T-helper 1 cell treated with Interleukin-12 subunit alpha and Interleukin-12 subunit beta and Interleukin-4 antibody, amounts not matched to agents 30 ng/mL and 1 ng/mL, for 36 hours (primary cell): ENCODE measurements around the gene DNAJC5. TPM values are rescaled to one million over a fixed set of nuclear protein-coding genes. Genes with fewer than 3 reads are reported as not detected.

Experiments used
- intact Hi-C: fragments of 100-400 bp; cut with micrococcal nuclease; formaldehyde crosslinking; loops from one replicate; pipeline ENCODE4 v1.15.1; 2024
- total RNA-seq: library from RNA; stranded (reverse); gene quantifications from 2 replicates; pipeline ENCODE4 v1.2.3, GENCODE V29; 2022

Gene DNAJC5
- total RNA-seq, 1 donor from 2014 or later: 58.3 TPM

- intact Hi-C loops: loop anchor here (1.0 kb wide), 1 partner anchor 8 kb away; no protein-coding TSS in a partner anchor
These were observed 83.6 kb downstream of the DNAJC5 start for GRCh38 chr20:63978319-63979228.

GRCh38 chr20:63979229-63979556 is 84.3 kb downstream of the DNAJC5 start:
- intact Hi-C loops: no loop called here

- intact Hi-C loops: loop anchor here (1.0 to 2.0 kb wide), 6 partner anchors 31 to 273 kb away; partner anchors contain the start of genes ARFRP1, DNAJC5 and TCEA2
These were observed 84.8 kb downstream of the DNAJC5 start, which contains the start of gene SAMD10 for GRCh38 chr20:63979557-63980316. Gene SAMD10 (minus strand): TSS chr20:63979642. CDS start chr20:63979467, 175 bp downstream.

DNA sequence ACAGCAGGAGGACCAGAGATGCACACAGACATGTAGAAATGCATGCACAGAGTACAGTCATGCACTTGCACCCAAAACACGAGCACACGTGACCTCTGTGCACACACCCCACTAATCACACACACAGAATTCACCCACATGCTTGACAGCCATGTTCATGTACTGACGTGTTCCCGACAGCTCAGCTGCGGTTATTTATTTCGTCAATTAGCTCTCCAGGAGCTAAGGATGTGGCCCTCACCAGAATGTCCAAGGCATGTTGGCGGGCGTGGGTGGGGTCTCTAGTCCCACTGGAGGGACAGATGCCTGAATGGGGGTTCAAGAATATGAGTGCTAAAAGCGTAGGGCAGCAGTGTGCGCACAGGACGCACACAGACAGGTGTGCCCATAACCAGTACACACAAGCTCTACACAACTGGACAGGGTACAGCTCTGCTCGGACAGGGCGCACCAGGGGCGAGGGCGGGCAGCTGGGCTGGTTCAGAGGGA is 85.4 kb downstream of the DNAJC5 start:
- intact Hi-C loops: loop anchor here (1.0 to 2.0 kb wide), 6 partner anchors 30 to 274 kb away; partner anchors contain the start of genes ARFRP1, DNAJC5 and TCEA2

DNA sequence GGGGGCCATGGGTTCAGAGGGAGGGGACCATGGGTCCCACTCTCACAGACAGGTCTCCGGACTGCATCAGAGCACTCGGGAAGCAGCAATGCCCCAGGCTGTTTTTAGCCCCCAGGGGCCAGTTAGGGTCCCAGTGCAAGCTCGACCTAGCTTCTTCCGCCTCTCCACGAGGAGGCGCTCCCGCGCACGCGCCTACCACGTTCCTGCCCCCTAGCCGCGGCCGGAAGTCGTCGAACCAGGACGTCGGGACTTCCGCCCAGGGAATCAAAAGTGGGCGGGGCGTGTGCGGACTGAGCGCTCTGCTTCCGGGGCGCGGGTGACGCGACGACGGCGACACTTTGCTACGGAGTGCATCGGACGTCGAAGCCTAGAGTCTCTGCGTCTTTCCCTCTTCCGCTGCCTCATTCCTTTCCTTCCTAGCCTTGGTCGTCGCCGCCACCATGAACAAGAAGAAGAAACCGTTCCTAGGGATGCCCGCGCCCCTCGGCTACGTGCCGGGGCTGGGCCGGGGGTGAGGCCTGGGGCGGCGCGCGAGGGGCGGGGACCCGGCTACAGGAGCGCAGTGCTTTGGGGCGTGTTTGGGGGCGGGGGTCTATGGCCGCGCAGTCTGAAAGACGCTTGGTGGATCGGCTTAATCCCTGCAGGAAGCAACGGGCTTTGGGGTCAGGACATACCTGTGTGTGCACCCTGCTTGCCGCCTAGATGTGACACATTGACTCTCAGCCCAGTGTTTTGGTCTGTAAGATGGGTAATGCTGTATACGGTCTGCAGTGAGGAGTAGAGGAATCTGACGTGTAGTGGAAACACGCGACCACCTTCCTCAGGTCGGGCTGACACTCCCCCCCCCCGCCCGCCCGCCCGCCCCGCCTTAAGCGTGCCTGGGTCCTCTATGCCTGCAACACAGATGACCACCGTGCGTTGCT is 86.1 kb downstream of the DNAJC5 start, which contains the start of gene PRPF6:
TSS of gene PRPF6 (plus strand) at position 327 of the 923 bp plus-strand sequence. CDS start at position 441, 114 bp downstream.
- intact Hi-C loops: loop anchor here (1.0 to 2.0 kb wide), 12 partner anchors 25 to 461 kb away; partner anchors contain the start of genes ARFRP1, DNAJC5, GMEB2 and PPDPF

- intact Hi-C loops: no loop called here
These were observed 88.0 kb downstream of the DNAJC5 start for GRCh38 chr20:63982937-63983336.

Other genes starting within 250 kb of the DNAJC5 start
- 14.3 and 15.5 TPM in 2 replicates for gene STMN3, start 241.7 kb upstream of the DNAJC5 start, total RNA-seq
- 43.1 and 47.5 TPM in 2 replicates for gene RTEL1, start 236.8 kb upstream of the DNAJC5 start, total RNA-seq
- gene TNFRSF6B, start 198.5 kb upstream of the DNAJC5 start, total RNA-seq: not detected in 2 replicates
- gene ARFRP1, start 187.2 kb upstream of the DNAJC5 start, total RNA-seq: 67.0 and 74.5 TPM in 2 replicates
- gene ZGPAT, start 187.1 kb upstream of the DNAJC5 start, total RNA-seq: 46.5 and 50.4 TPM in 2 replicates
- gene LIME1, start 158.5 kb upstream of the DNAJC5 start, total RNA-seq: 73.8 and 77.7 TPM in 2 replicates
- 66.1 and 70.4 TPM in 2 replicates for gene SLC2A4RG, start 155.3 kb upstream of the DNAJC5 start, total RNA-seq
- gene ZBTB46, start 63.9 kb upstream of the DNAJC5 start, total RNA-seq: 0.54 and 0.61 TPM in 2 replicates
- gene ABHD16B, start 33.6 kb upstream of the DNAJC5 start, total RNA-seq: not detected in 2 replicates
- gene TPD52L2, start 29.9 kb upstream of the DNAJC5 start, total RNA-seq: 53.8 and 53.9 TPM in 2 replicates
- 43.0 and 45.5 TPM in 2 replicates for gene UCKL1, start 61.3 kb downstream of the DNAJC5 start, total RNA-seq
- 29.0 and 29.5 TPM in 2 replicates for gene ZNF512B, start 74.8 kb downstream of the DNAJC5 start, total RNA-seq
- gene SAMD10, start 84.5 kb downstream of the DNAJC5 start, total RNA-seq: 44.0 and 45.4 TPM in 2 replicates
- gene PRPF6, start 86.0 kb downstream of the DNAJC5 start, total RNA-seq: 85.2 and 85.6 TPM in 2 replicates
- gene C20orf204, start 141.1 kb downstream of the DNAJC5 start, total RNA-seq: 14.7 and 15.5 TPM in 2 replicates
- 1.8 and 2.2 TPM in 2 replicates for gene SOX18, start 154.5 kb downstream of the DNAJC5 start, total RNA-seq
- 47.4 and 48.2 TPM in 2 replicates for gene TCEA2, start 168.1 kb downstream of the DNAJC5 start, total RNA-seq
- 99.2 and 101 TPM in 2 replicates for gene RGS19, start 184.4 kb downstream of the DNAJC5 start, total RNA-seq
- gene OPRL1, start 185.0 kb downstream of the DNAJC5 start, total RNA-seq: 0.61 and 0.64 TPM in 2 replicates
- gene LKAAEAR1, start 189.3 kb downstream of the DNAJC5 start, total RNA-seq: not detected in 2 replicates
- not detected in 2 replicates for gene NPBWR2, start 212.4 kb downstream of the DNAJC5 start, total RNA-seq